GM12878 (cell line): ENCODE data around the gene CD70. TPM values are rescaled to one million over a fixed set of nuclear protein-coding genes. Genes with fewer than 3 reads are reported as not detected.
A peak's percentile ranks its signal among the peaks of the same experiment; 100 is the strongest.

ENCODE experiments used
- CHD1 ChIP-seq: IDR thresholded peaks from 2 replicates; pipeline ENCODE4 v1.6.1; 2012; ENCODE audit warnings: low read depth, low read length, improper control_type of control experiment
- CHD2 ChIP-seq: IDR thresholded peaks from 2 replicates; pipeline ENCODE4 v1.6.1; 2011; ENCODE audit warnings: low read depth, low read length, improper control_type of control experiment, borderline replicate concordance
- CHD4 ChIP-seq: fragments of 200-600 bp; sonication (generic); IDR thresholded peaks from 2 replicates; pipeline ENCODE4 v1.6.1; 2016; ENCODE audit warnings: mild to moderate bottlenecking
- EP300 ChIP-seq, 2 experiments: fragments of 150-350 bp in 1 of 2; IDR thresholded peaks; 2 replicates each; pipeline ENCODE4 v1.6.1; 2011 to 2012; ENCODE audit warnings: low read depth in 2 of 2, low read length in 2 of 2, borderline replicate concordance in 1 of 2, improper control_type of control experiment in 1 of 2, inconsistent platforms in 1 of 2; ENCODE audit not compliant: control insufficient read depth in 1 of 2
- GABPA ChIP-seq: IDR thresholded peaks from 2 replicates; pipeline ENCODE4 v1.6.1; 2014; ENCODE audit warnings: antibody characterized with exemption, low read depth, mild to moderate bottlenecking, inconsistent platforms
- KLF5 ChIP-seq: fragments of 450-650 bp; IDR thresholded peaks from 2 replicates; pipeline ENCODE4 v1.6.1; 2014; ENCODE audit warnings: mild to moderate bottlenecking; ENCODE audit not compliant: partially characterized antibody
- NFYA ChIP-seq: IDR thresholded peaks from 2 replicates; pipeline ENCODE4 v1.6.1; 2011; ENCODE audit warnings: low read depth, mild to moderate bottlenecking, low read length, improper control_type of control experiment, borderline replicate concordance
- POLR2A ChIP-seq: IDR thresholded peaks from 2 replicates; pipeline ENCODE4 v1.6.1; 2011; ENCODE audit warnings: low read depth, mild to moderate bottlenecking, low read length
- RELA ChIP-seq: fragments of 450-650 bp; IDR thresholded peaks from 2 replicates; pipeline ENCODE4 v1.8.0; 2014; ENCODE audit warnings: borderline replicate concordance; ENCODE audit not compliant: partially characterized antibody
- SIX5 ChIP-seq: IDR thresholded peaks from 2 replicates; pipeline ENCODE4 v1.6.1; 2011; ENCODE audit warnings: mild to moderate bottlenecking, low read depth, low read length, moderate library complexity; ENCODE audit not compliant: severe bottlenecking
- SPI1 ChIP-seq: IDR thresholded peaks from 2 replicates; pipeline ENCODE4 v1.6.1; 2011; ENCODE audit warnings: low read depth, mild to moderate bottlenecking, low read length, moderate library complexity, borderline replicate concordance; ENCODE audit not compliant: insufficient read depth
- TBL1XR1 ChIP-seq: IDR thresholded peaks from 2 replicates; pipeline ENCODE4 v1.6.1; 2012; ENCODE audit warnings: low read depth, low read length, improper control_type of control experiment
- WRNIP1 ChIP-seq: IDR thresholded peaks from 2 replicates; pipeline ENCODE4 v1.6.1; 2011; ENCODE audit warnings: low read depth, low read length, improper control_type of control experiment, borderline replicate concordance
- ZZZ3 ChIP-seq: IDR thresholded peaks from 2 replicates; pipeline ENCODE4 v1.6.1; 2011; ENCODE audit warnings: low read depth; ENCODE audit not compliant: control insufficient read depth, insufficient read length
- polyA plus RNA-seq, 11 experiments: library from polyadenylated mRNA; depleted of rRNA in 4 of 11; unstranded in 6 of 11; stranded (reverse) in 5 of 11; fragments of >200 nt; fragmentation: Nextera tagmentation in 4 of 11; fragmentation: Illumina TruSeq in 1 of 11; extraction: Ambion mirVana in 4 of 11; extraction: Trizol in 1 of 11; gene quantifications; 1 replicate in 1 of 11; 2 replicates in 10 of 11; pipeline versions ENCODE4 v1.2.1 to v1.2.3, GENCODE V29; 2011 to 2016; ENCODE audit warnings: inconsistent platforms in 2 of 11, missing spikeins in 2 of 11, low read depth in 1 of 11
- total RNA-seq, 4 experiments: library from RNA; depleted of rRNA in 3 of 4; stranded (reverse); fragments of >200 nt in 3 of 4; fragmentation: Illumina TruSeq in 1 of 4; extraction: Trizol in 1 of 4; gene quantifications; 2 replicates each; pipeline versions ENCODE4 v1.2.1 to v1.2.3, GENCODE V29; 2013 to 2021
- TF ChIP-seq, protein P1 (sequence below): IDR thresholded peaks from 2 replicates; pipeline ENCODE4 v1.6.1; 2012; ENCODE audit warnings: low read depth, low read length, improper control_type of control experiment
- TF ChIP-seq, protein P2 (sequence below): IDR thresholded peaks from 2 replicates; pipeline ENCODE4 v1.6.1; 2011; ENCODE audit warnings: low read depth, low read length, improper control_type of control experiment, borderline replicate concordance
- TF ChIP-seq, protein P3 (sequence below): IDR thresholded peaks from 2 replicates; pipeline ENCODE4 v1.6.1; 2011; ENCODE audit warnings: mild to moderate bottlenecking, low read depth, low read length, moderate library complexity; ENCODE audit not compliant: insufficient replicate concordance
- TF ChIP-seq, protein P4 (sequence below), 3 experiments: IDR thresholded peaks in 2 of 3; conservative IDR thresholded peaks in 1 of 3; 2 replicates each; pipeline ENCODE4 v1.5.1; 2011; ENCODE audit warnings: low read depth in 3 of 3, low read length in 3 of 3, mild to moderate bottlenecking in 3 of 3, control low read depth in 2 of 3, moderate library complexity in 2 of 3, inconsistent platforms in 1 of 3, mixed read lengths in 1 of 3; ENCODE audit not compliant: control insufficient read depth in 2 of 3, insufficient read depth in 1 of 3; ENCODE audit errors: extremely low read depth in 1 of 3
- TF ChIP-seq, protein P5 (sequence below): fragments of 450-650 bp; IDR thresholded peaks from 2 replicates; pipeline ENCODE4 v1.6.1; 2017; ENCODE audit warnings: borderline replicate concordance
- TF ChIP-seq, protein P6 (sequence below): IDR thresholded peaks from 2 replicates; pipeline ENCODE4 v1.6.1; 2012; ENCODE audit warnings: low read depth, low read length, improper control_type of control experiment
- TF ChIP-seq, protein P7 (sequence below): IDR thresholded peaks from 2 replicates; pipeline ENCODE4 v1.6.1; 2012; ENCODE audit warnings: low read length, inconsistent platforms

CD70 gene
- total and polyA plus RNA-seq, 10 of the 15 experiments (the other 5 are each of a cell fraction or from before 2014, with no cell fraction given) = 16.4 to 441 (median 265) TPM

DNA sequence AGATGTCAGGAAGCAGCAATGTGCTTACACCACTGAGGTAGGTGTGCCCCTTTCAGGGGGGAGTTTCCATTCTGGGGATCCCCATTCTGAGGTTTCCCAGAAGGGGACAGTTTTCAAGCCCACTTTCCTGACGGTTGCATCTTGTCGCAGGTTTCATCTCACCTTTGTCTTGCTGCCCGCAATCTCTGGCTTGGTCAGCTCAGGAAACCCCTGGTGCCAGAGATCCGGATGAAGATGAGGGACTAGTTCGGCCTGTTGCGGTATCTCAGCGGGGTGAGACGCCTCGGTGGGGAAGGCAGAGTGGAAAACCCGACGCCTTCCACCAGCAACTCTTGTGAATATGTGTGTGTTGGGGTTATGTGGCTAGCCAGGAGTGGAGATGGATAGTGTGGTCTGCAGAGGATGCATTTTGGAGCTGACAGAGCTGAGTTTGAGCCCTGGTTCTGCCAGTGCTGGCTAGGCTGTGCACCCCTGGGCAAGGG, 47.0 kb downstream of the CD70 start (continued):
- TF ChIP-seq, protein P1, sequence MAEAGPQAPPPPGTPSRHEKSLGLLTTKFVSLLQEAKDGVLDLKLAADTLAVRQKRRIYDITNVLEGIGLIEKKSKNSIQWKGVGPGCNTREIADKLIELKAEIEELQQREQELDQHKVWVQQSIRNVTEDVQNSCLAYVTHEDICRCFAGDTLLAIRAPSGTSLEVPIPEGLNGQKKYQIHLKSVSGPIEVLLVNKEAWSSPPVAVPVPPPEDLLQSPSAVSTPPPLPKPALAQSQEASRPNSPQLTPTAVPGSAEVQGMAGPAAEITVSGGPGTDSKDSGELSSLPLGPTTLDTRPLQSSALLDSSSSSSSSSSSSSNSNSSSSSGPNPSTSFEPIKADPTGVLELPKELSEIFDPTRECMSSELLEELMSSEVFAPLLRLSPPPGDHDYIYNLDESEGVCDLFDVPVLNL = no peak
- TF ChIP-seq POLR2A (no peak), SPI1 (no peak), NFYA (no peak), CHD1 (no peak), SIX5 (no peak), WRNIP1 (no peak), CHD2 (0 out of 2 replicates have a peak, but pooled peaks have one; percentile 15), GABPA (no peak), CHD4 (no peak), KLF5 (peak; percentile 30), RELA (peak; percentile 96), EP300 (IDR thresholded peaks at IDR 0.05; ENCODE audit: borderline replicate concordance in 1 of 2, control insufficient read depth in 1 of 2, low read depth in 2 of 2, low read length in 2 of 2) (peak; percentile 77 to 82), TBL1XR1 (peak; percentile 60; the same call in 1 of the 2 replicates), ZZZ3 (no peak)
- TF ChIP-seq, protein P2, sequence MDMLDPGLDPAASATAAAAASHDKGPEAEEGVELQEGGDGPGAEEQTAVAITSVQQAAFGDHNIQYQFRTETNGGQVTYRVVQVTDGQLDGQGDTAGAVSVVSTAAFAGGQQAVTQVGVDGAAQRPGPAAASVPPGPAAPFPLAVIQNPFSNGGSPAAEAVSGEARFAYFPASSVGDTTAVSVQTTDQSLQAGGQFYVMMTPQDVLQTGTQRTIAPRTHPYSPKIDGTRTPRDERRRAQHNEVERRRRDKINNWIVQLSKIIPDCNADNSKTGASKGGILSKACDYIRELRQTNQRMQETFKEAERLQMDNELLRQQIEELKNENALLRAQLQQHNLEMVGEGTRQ = no peak
- TF ChIP-seq, protein P3, sequence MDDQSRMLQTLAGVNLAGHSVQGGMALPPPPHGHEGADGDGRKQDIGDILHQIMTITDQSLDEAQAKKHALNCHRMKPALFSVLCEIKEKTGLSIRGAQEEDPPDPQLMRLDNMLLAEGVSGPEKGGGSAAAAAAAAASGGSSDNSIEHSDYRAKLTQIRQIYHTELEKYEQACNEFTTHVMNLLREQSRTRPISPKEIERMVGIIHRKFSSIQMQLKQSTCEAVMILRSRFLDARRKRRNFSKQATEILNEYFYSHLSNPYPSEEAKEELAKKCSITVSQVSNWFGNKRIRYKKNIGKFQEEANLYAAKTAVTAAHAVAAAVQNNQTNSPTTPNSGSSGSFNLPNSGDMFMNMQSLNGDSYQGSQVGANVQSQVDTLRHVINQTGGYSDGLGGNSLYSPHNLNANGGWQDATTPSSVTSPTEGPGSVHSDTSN = no peak
- TF ChIP-seq, protein P4, sequence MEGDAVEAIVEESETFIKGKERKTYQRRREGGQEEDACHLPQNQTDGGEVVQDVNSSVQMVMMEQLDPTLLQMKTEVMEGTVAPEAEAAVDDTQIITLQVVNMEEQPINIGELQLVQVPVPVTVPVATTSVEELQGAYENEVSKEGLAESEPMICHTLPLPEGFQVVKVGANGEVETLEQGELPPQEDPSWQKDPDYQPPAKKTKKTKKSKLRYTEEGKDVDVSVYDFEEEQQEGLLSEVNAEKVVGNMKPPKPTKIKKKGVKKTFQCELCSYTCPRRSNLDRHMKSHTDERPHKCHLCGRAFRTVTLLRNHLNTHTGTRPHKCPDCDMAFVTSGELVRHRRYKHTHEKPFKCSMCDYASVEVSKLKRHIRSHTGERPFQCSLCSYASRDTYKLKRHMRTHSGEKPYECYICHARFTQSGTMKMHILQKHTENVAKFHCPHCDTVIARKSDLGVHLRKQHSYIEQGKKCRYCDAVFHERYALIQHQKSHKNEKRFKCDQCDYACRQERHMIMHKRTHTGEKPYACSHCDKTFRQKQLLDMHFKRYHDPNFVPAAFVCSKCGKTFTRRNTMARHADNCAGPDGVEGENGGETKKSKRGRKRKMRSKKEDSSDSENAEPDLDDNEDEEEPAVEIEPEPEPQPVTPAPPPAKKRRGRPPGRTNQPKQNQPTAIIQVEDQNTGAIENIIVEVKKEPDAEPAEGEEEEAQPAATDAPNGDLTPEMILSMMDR (IDR thresholded peaks at IDR 0.05 in 2 of 3, conservative IDR thresholded peaks at IDR 0.05 in 1 of 3; ENCODE audit: control insufficient read depth in 2 of 3, extremely low read depth in 1 of 3, insufficient read depth in 1 of 3, low read depth in 3 of 3, low read length in 3 of 3) = no peak
- TF ChIP-seq, protein P5, sequence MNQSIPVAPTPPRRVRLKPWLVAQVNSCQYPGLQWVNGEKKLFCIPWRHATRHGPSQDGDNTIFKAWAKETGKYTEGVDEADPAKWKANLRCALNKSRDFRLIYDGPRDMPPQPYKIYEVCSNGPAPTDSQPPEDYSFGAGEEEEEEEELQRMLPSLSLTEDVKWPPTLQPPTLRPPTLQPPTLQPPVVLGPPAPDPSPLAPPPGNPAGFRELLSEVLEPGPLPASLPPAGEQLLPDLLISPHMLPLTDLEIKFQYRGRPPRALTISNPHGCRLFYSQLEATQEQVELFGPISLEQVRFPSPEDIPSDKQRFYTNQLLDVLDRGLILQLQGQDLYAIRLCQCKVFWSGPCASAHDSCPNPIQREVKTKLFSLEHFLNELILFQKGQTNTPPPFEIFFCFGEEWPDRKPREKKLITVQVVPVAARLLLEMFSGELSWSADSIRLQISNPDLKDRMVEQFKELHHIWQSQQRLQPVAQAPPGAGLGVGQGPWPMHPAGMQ = no peak
- TF ChIP-seq, protein P6, sequence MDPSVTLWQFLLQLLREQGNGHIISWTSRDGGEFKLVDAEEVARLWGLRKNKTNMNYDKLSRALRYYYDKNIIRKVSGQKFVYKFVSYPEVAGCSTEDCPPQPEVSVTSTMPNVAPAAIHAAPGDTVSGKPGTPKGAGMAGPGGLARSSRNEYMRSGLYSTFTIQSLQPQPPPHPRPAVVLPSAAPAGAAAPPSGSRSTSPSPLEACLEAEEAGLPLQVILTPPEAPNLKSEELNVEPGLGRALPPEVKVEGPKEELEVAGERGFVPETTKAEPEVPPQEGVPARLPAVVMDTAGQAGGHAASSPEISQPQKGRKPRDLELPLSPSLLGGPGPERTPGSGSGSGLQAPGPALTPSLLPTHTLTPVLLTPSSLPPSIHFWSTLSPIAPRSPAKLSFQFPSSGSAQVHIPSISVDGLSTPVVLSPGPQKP = no peak
- TF ChIP-seq, protein P7, sequence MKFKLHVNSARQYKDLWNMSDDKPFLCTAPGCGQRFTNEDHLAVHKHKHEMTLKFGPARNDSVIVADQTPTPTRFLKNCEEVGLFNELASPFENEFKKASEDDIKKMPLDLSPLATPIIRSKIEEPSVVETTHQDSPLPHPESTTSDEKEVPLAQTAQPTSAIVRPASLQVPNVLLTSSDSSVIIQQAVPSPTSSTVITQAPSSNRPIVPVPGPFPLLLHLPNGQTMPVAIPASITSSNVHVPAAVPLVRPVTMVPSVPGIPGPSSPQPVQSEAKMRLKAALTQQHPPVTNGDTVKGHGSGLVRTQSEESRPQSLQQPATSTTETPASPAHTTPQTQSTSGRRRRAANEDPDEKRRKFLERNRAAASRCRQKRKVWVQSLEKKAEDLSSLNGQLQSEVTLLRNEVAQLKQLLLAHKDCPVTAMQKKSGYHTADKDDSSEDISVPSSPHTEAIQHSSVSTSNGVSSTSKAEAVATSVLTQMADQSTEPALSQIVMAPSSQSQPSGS = peak; percentile 61
